Effector memory CD8-positive, alpha-beta T cell (primary cell): Measurements from ENCODE around the gene CORT.

Experiments used
- ATAC-seq: fragments of 150-1000 bp; cut with Tn5 transposase; replicated peaks from 2 replicates; pipeline ENCODE4 v1.10.0; 2021; ENCODE audit warnings: mild to moderate bottlenecking, moderate library complexity
- DNase-seq, 3 experiments: peaks; one replicate each; pipeline ENCODE4 v3.0.0; 2021
- H3K27ac Mint-ChIP-seq, 2 donors: one replicate each; pipeline ENCODE4 v1.8.0; 2022; ENCODE audit warnings: mild to moderate bottlenecking in 2 of 2, mixed read lengths in 2 of 2, moderate library complexity in 2 of 2
- H3K27me3 Mint-ChIP-seq, 2 donors: one replicate each; pipeline ENCODE4 v1.8.0; 2022; ENCODE audit warnings: mixed read lengths in 2 of 2
- H3K36me3 Mint-ChIP-seq: one replicate; pipeline ENCODE4 v1.8.0; 2022; ENCODE audit warnings: mild to moderate bottlenecking, moderate library complexity, mixed read lengths; ENCODE audit not compliant: insufficient read depth
- H3K4me1 Mint-ChIP-seq, 2 donors: one replicate each; pipeline ENCODE4 v1.8.0; 2022; ENCODE audit warnings: low read depth in 2 of 2, mixed read lengths in 2 of 2
- H3K4me3 Mint-ChIP-seq, 2 donors: one replicate each; pipeline ENCODE4 v1.8.0; 2022; ENCODE audit warnings: mild to moderate bottlenecking in 2 of 2, mixed read lengths in 2 of 2, moderate library complexity in 2 of 2
- H3K9me3 Mint-ChIP-seq, 2 donors: one replicate each; pipeline ENCODE4 v1.8.0; 2022; ENCODE audit warnings: mixed read lengths in 2 of 2

The CORT gene

GRCh38 chr1:10429868-10430215 lies 20.0 kb upstream of the CORT start:
- H3K9me3 Mint-ChIP-seq, result no peaks in the 10 kb centered on the region

GRCh38 chr1:10430216-10431069 lies 19.4 kb upstream of the CORT start, which contains the start of gene CENPS:
CENPS (plus strand) TSS chr1:10430433; CDS start chr1:10430518, 85 bp downstream.
- H3K36me3 Mint-ChIP-seq, result peaks cover 14% of the 10 kb centered on the region
- ATAC-seq (peak; percentile 78), DNase-seq (peak; percentile 84 to 90 (median 86))
- H3K9me3 Mint-ChIP-seq, result no peaks in the 10 kb centered on the region
- H3K4me3 Mint-ChIP-seq, result peak within 1 kb of the TSS; percentile 84 to 88
- peak within 1 kb of the TSS; percentile 93 for H3K27ac Mint-ChIP-seq
- peaks cover 8 to 13% of the 10 kb centered on the region in 2 donors for H3K4me1 Mint-ChIP-seq
- H3K27me3 Mint-ChIP-seq, result no peaks in the 10 kb centered on the region

More at GRCh38 chr1:10429868-10430215, 20.0 kb upstream of the CORT start:
- peak; percentile 9 for ATAC-seq
- Mint-ChIP-seq H3K27ac (peak overlapping the region; percentile 93), H3K4me3 (peak overlapping the region; percentile 84 to 88), H3K27me3 (no peaks in the 10 kb centered on the region), H3K4me1 (peaks cover 8 to 13% of the 10 kb centered on the region in 2 donors), H3K36me3 (peaks cover 14% of the 10 kb centered on the region)
- no peak for DNase-seq

GRCh38 chr1:10431070-10431730 lies 18.6 kb upstream of the CORT start:
- ATAC-seq, result peak; percentile 5
- Mint-ChIP-seq H3K27ac (peak overlapping the region; percentile 93), H3K9me3 (no peaks in the 10 kb centered on the region), H3K4me1 (peaks cover 8 to 13% of the 10 kb centered on the region in 2 donors), H3K36me3 (peaks cover 14% of the 10 kb centered on the region), H3K4me3 (peak overlapping the region; percentile 84 to 88), H3K27me3 (no peaks in the 10 kb centered on the region)
- DNase-seq, result peak in 1 of 3 experiments; percentile 5

GRCh38 chr1:10432910-10433700 lies 16.7 kb upstream of the CORT start:
- ATAC-seq, result no peak
- H3K27ac Mint-ChIP-seq, result no peak overlapping the region
- peaks cover 4 to 13% of the 10 kb centered on the region in 2 donors for H3K4me1 Mint-ChIP-seq
- peaks cover 14% of the 10 kb centered on the region for H3K36me3 Mint-ChIP-seq
- no peaks in the 10 kb centered on the region for H3K9me3 Mint-ChIP-seq
- DNase-seq, result no peak
- H3K27me3 Mint-ChIP-seq, result no peaks in the 10 kb centered on the region
- no peak overlapping the region for H3K4me3 Mint-ChIP-seq

GRCh38 chr1:10433790-10434189 lies 16.0 kb upstream of the CORT start:
- no peak overlapping the region for H3K27ac Mint-ChIP-seq
- H3K9me3 Mint-ChIP-seq, result no peaks in the 10 kb centered on the region
- H3K4me1 Mint-ChIP-seq, result peaks cover 4 to 11% of the 10 kb centered on the region in 2 donors
- no peak for ATAC-seq
- DNase-seq, result no peak
- H3K27me3 Mint-ChIP-seq, result no peaks in the 10 kb centered on the region
- H3K36me3 Mint-ChIP-seq, result peaks cover 14% of the 10 kb centered on the region
- H3K4me3 Mint-ChIP-seq, result no peak overlapping the region

GRCh38 chr1:10434590-10434989 lies 15.2 kb upstream of the CORT start:
- Mint-ChIP-seq H3K4me1 (peaks cover 4 to 10% of the 10 kb centered on the region in 2 donors), H3K9me3 (no peaks in the 10 kb centered on the region), H3K27me3 (no peaks in the 10 kb centered on the region), H3K4me3 (no peak overlapping the region), H3K36me3 (peaks cover 14% of the 10 kb centered on the region), H3K27ac (no peak overlapping the region)
- ATAC-seq, result no peak
- DNase-seq, result no peak

GRCh38 chr1:10437052-10437451 lies 12.8 kb upstream of the CORT start:
- Mint-ChIP-seq H3K27me3 (no peaks in the 10 kb centered on the region), H3K27ac (no peak overlapping the region)
- ATAC-seq, result no peak

GRCh38 chr1:10438677-10439163 lies 11.1 kb upstream of the CORT start:
- H3K27ac Mint-ChIP-seq, result peak overlapping the region in 1 of 2 donors; percentile 36
- H3K4me1 Mint-ChIP-seq, result no peaks in the 10 kb centered on the region
- no peak overlapping the region for H3K4me3 Mint-ChIP-seq
- peaks cover 2% of the 10 kb centered on the region for H3K36me3 Mint-ChIP-seq
- DNase-seq, result no peak
- no peak for ATAC-seq
- no peaks in the 10 kb centered on the region for H3K27me3 Mint-ChIP-seq
- H3K9me3 Mint-ChIP-seq, result no peaks in the 10 kb centered on the region

More at GRCh38 chr1:10437052-10437451, 12.8 kb upstream of the CORT start:
- no peak for DNase-seq
- Mint-ChIP-seq H3K9me3 (no peaks in the 10 kb centered on the region), H3K4me3 (no peak overlapping the region), H3K4me1 (no peaks in the 10 kb centered on the region), H3K36me3 (peaks cover 2% of the 10 kb centered on the region)

- no peak overlapping the region for H3K4me3 Mint-ChIP-seq
- no peaks in the 10 kb centered on the region for H3K9me3 Mint-ChIP-seq
- peaks cover 2% of the 10 kb centered on the region for H3K36me3 Mint-ChIP-seq
- H3K4me1 Mint-ChIP-seq, result no peaks in the 10 kb centered on the region
- DNase-seq (no peak), ATAC-seq (no peak)
- H3K27ac Mint-ChIP-seq, result no peak overlapping the region
- H3K27me3 Mint-ChIP-seq, result no peaks in the 10 kb centered on the region
Observed at GRCh38 chr1:10440305-10440704, 9.5 kb upstream of the CORT start.

GRCh38 chr1:10440794-10441193 lies 9.0 kb upstream of the CORT start:
- no peak overlapping the region for H3K4me3 Mint-ChIP-seq
- H3K4me1 Mint-ChIP-seq, result no peaks in the 10 kb centered on the region
- ATAC-seq (no peak), DNase-seq (no peak)
- no peaks in the 10 kb centered on the region for H3K9me3 Mint-ChIP-seq
- peaks cover 2% of the 10 kb centered on the region for H3K36me3 Mint-ChIP-seq
- no peaks in the 10 kb centered on the region for H3K27me3 Mint-ChIP-seq
- H3K27ac Mint-ChIP-seq, result no peak overlapping the region

GRCh38 chr1:10444248-10444647 lies 5.6 kb upstream of the CORT start:
- no peak for ATAC-seq
- H3K27me3 Mint-ChIP-seq, result no peaks in the 10 kb centered on the region
- H3K36me3 Mint-ChIP-seq, result peaks cover 2% of the 10 kb centered on the region
- peaks cover 1 to 6% of the 10 kb centered on the region in 2 donors for H3K4me1 Mint-ChIP-seq
- H3K9me3 Mint-ChIP-seq, result no peaks in the 10 kb centered on the region
- H3K27ac Mint-ChIP-seq, result no peak overlapping the region
- H3K4me3 Mint-ChIP-seq, result no peak overlapping the region
- no peak for DNase-seq

- H3K27me3 Mint-ChIP-seq, result peaks cover 0 to 6% of the 10 kb centered on the region in 2 donors
- no peak for DNase-seq
- H3K27ac Mint-ChIP-seq, result no peak overlapping the region
- peaks cover 1 to 6% of the 10 kb centered on the region in 2 donors for H3K4me1 Mint-ChIP-seq
- no peak overlapping the region for H3K4me3 Mint-ChIP-seq
- ATAC-seq, result no peak
- H3K9me3 Mint-ChIP-seq, result no peaks in the 10 kb centered on the region
- H3K36me3 Mint-ChIP-seq, result peaks cover 2% of the 10 kb centered on the region
Observed at GRCh38 chr1:10444795-10445397, 4.9 kb upstream of the CORT start.
